ENCODE data around the gene TIA1. TPM values are rescaled to one million over a fixed set of nuclear protein-coding genes. Genes with fewer than 3 reads are reported as not detected.

TIA1 gene
- total RNA-seq, 3 donors from 2014 or later (not counting 1 experiment from before 2014, with no cell fraction given), result 76.9 to 113 (median 93.2) TPM

- H3K9me3 Mint-ChIP-seq, result no peaks in the 10 kb centered on the region
- H3K4me1 Mint-ChIP-seq, result peaks cover 5 to 26% of the 10 kb centered on the region in 2 donors
- Histone ChIP-seq H3K27ac (ENCODE audit: low read length) (no peak overlapping the region), H3K4me1 (ENCODE audit: control insufficient read depth, insufficient read depth, low read length) (peaks cover 13% of the 10 kb centered on the region), H3K36me3 (ENCODE audit: control insufficient read depth, insufficient read depth, low read length) (peaks cover 19% of the 10 kb centered on the region), H3K27me3 (ENCODE audit: control insufficient read depth, insufficient read depth, low read length) (no peaks in the 10 kb centered on the region), H3K9me3 (ENCODE audit: control insufficient read depth, insufficient read depth, low read length) (no peaks in the 10 kb centered on the region), H3K4me3 (ENCODE audit: low read length) (no peak overlapping the region)
- ATAC-seq, result no peak
- DNase-seq, result no peak
- intact Hi-C loops (cut with micrococcal nuclease), result no loop called here
- H3K27me3 Mint-ChIP-seq (ENCODE audit: low read depth in 2 of 2), result no peaks in the 10 kb centered on the region
- no peak overlapping the region for H3K27ac Mint-ChIP-seq
- H3K36me3 Mint-ChIP-seq, result peaks cover 7% of the 10 kb centered on the region
- TF ChIP-seq CTCF (IDR thresholded peaks at IDR 0.05), result no peak
- no peak overlapping the region for H3K4me3 Mint-ChIP-seq
- 100% methylated on average over 1 of the region's 1 CpG for WGBS (ENCODE audit: insufficient coverage)
These were observed 13.1 kb upstream of the TIA1 start for GRCh38 chr2:70261501-70261900.

- H3K27me3 Mint-ChIP-seq (ENCODE audit: low read depth in 2 of 2), result peaks cover 0 to under 1% of the 10 kb centered on the region in 2 donors
- H3K36me3 Mint-ChIP-seq, result peaks cover 7% of the 10 kb centered on the region
- H3K27ac Mint-ChIP-seq, result peak overlapping the region in 1 of 2 donors; percentile 82
- no peaks in the 10 kb centered on the region for H3K27me3 ChIP-seq (ENCODE audit: control insufficient read depth, insufficient read depth, low read length)
- peaks cover 13% of the 10 kb centered on the region for H3K4me1 ChIP-seq (ENCODE audit: control insufficient read depth, insufficient read depth, low read length)
- intact Hi-C loops (cut with micrococcal nuclease), result no loop called here
- WGBS (ENCODE audit: insufficient coverage), result 16% methylated on average over 12 of the region's 12 CpGs
- H3K9me3 ChIP-seq (ENCODE audit: control insufficient read depth, insufficient read depth, low read length), result no peaks in the 10 kb centered on the region
- TF ChIP-seq CTCF (IDR thresholded peaks at IDR 0.05), result no peak
- no peak overlapping the region for H3K27ac ChIP-seq (ENCODE audit: low read length)
- peak; percentile 17 to 19 for DNase-seq
- no peaks in the 10 kb centered on the region for H3K9me3 Mint-ChIP-seq
- peak overlapping the region; percentile 59 for H3K4me3 ChIP-seq (ENCODE audit: low read length)
- H3K4me1 Mint-ChIP-seq, result peaks cover 5 to 26% of the 10 kb centered on the region in 2 donors
- H3K4me3 Mint-ChIP-seq, result peak overlapping the region; percentile 94
- ATAC-seq, result no peak
- H3K36me3 ChIP-seq (ENCODE audit: control insufficient read depth, insufficient read depth, low read length), result peaks cover 12% of the 10 kb centered on the region
These were observed 10.1 kb upstream of the TIA1 start for GRCh38 chr2:70258532-70258875.

GRCh38 chr2:70255637-70256314 is 7.3 kb upstream of the TIA1 start:
- Histone ChIP-seq H3K36me3 (ENCODE audit: control insufficient read depth, insufficient read depth, low read length) (peaks cover 3% of the 10 kb centered on the region), H3K27me3 (ENCODE audit: control insufficient read depth, insufficient read depth, low read length) (no peaks in the 10 kb centered on the region), H3K9me3 (ENCODE audit: control insufficient read depth, insufficient read depth, low read length) (no peaks in the 10 kb centered on the region), H3K27ac (ENCODE audit: low read length) (no peak overlapping the region), H3K4me3 (ENCODE audit: low read length) (no peak overlapping the region), H3K4me1 (ENCODE audit: control insufficient read depth, insufficient read depth, low read length) (peaks cover 13% of the 10 kb centered on the region)
- peaks cover 0 to 2% of the 10 kb centered on the region in 2 donors for H3K27me3 Mint-ChIP-seq (ENCODE audit: low read depth in 2 of 2)
- ATAC-seq (no peak), DNase-seq (no peak)
- WGBS (ENCODE audit: insufficient coverage), result 99% methylated on average over 7 of the region's 8 CpGs
- no peaks in the 10 kb centered on the region for H3K36me3 Mint-ChIP-seq
- H3K4me3 Mint-ChIP-seq, result peak overlapping the region; percentile 43
- intact Hi-C loops (cut with micrococcal nuclease), result no loop called here
- TF ChIP-seq CTCF (IDR thresholded peaks at IDR 0.05), result no peak
- H3K9me3 Mint-ChIP-seq, result no peaks in the 10 kb centered on the region
- no peak overlapping the region for H3K27ac Mint-ChIP-seq
- peaks cover 5 to 18% of the 10 kb centered on the region in 2 donors for H3K4me1 Mint-ChIP-seq

- no peaks in the 10 kb centered on the region for H3K36me3 ChIP-seq (ENCODE audit: control insufficient read depth, insufficient read depth, low read length)
- Mint-ChIP-seq H3K9me3 (no peaks in the 10 kb centered on the region), H3K4me1 (peaks cover 29 to 31% of the 10 kb centered on the region in 2 donors), H3K27me3 (ENCODE audit: low read depth in 2 of 2) (peaks cover 0 to 2% of the 10 kb centered on the region in 2 donors), H3K4me3 (no peak overlapping the region), H3K36me3 (peaks cover 5% of the 10 kb centered on the region), H3K27ac (no peak overlapping the region)
- TF ChIP-seq CTCF (IDR thresholded peaks at IDR 0.05), result no peak
- no peaks in the 10 kb centered on the region for H3K9me3 ChIP-seq (ENCODE audit: control insufficient read depth, insufficient read depth, low read length)
- no peak overlapping the region for H3K4me3 ChIP-seq (ENCODE audit: low read length)
- intact Hi-C loops (cut with micrococcal nuclease), result no loop called here
- H3K27me3 ChIP-seq (ENCODE audit: control insufficient read depth, insufficient read depth, low read length), result no peaks in the 10 kb centered on the region
- ATAC-seq (no peak), DNase-seq (no peak)
- 92% methylated on average over 11 of the region's 16 CpGs for WGBS (ENCODE audit: insufficient coverage)
- no peak overlapping the region for H3K27ac ChIP-seq (ENCODE audit: low read length)
- peaks cover 9% of the 10 kb centered on the region for H3K4me1 ChIP-seq (ENCODE audit: control insufficient read depth, insufficient read depth, low read length)
These were observed 2.0 kb upstream of the TIA1 start for GRCh38 chr2:70250434-70250833.

Data from natural killer cell (primary cell).